Common myeloid progenitor, CD34-positive (primary cell): ENCODE measurements around the gene CCDC106.

Source experiments
- CTCF ChIA-PET: fragments of 350-600 bp; sonication (Branson Sonifier 250); formaldehyde crosslinking; loops from one replicate; lab custom pipeline; 2021; ENCODE audit warnings: antibody characterized with exemption; lab: Charles Lee
- POLR2A ChIA-PET: fragments of 350-600 bp; sonication (Branson Sonifier 250); formaldehyde crosslinking; loops from one replicate; lab custom pipeline; 2021; ENCODE audit warnings: antibody characterized with exemption; lab: Charles Lee
- DNase-seq, 3 donors: peaks; one replicate each; pipeline versions ENCODE4 v3.0.0 to v3.0.0-alpha.2; 2013
- H3K27ac ChIP-seq, 2 experiments: 1 replicate in 1 of 2; 2 replicates in 1 of 2; pipeline ENCODE4 v1.7.0; 2013; ENCODE audit warnings: inconsistent platforms in 2 of 2, low read length in 2 of 2, mild to moderate bottlenecking in 2 of 2, low read depth in 1 of 2, moderate library complexity in 1 of 2; ENCODE audit not compliant: severe bottlenecking in 2 of 2, insufficient read depth in 1 of 2, poor library complexity in 1 of 2
- H3K27me3 ChIP-seq, 5 experiments: replicated peaks in 2 of 5; 1 replicate in 3 of 5; 2 replicates in 2 of 5; pipeline versions ENCODE4 v1.6.1 to v1.7.0; 2013; ENCODE audit warnings: low read length in 4 of 5, mild to moderate bottlenecking in 2 of 5, moderate library complexity in 2 of 5, inconsistent platforms in 1 of 5; ENCODE audit not compliant: insufficient read depth in 5 of 5, control insufficient read depth in 4 of 5
- H3K36me3 ChIP-seq, 4 experiments: 1 replicate in 2 of 4; 2 replicates in 2 of 4; pipeline versions ENCODE4 v1.6.1 to v1.7.0; 2013; ENCODE audit warnings: low read length in 3 of 4, control low read depth in 1 of 4, mild to moderate bottlenecking in 1 of 4; ENCODE audit not compliant: control insufficient read depth in 4 of 4, insufficient read depth in 4 of 4
- H3K4me1 ChIP-seq, 4 experiments: 1 replicate in 3 of 4; 2 replicates in 1 of 4; pipeline versions ENCODE4 v1.6.1 to v1.7.1; 2013; ENCODE audit warnings: low read length in 3 of 4, mild to moderate bottlenecking in 3 of 4, control low read depth in 1 of 4, inconsistent platforms in 1 of 4, moderate library complexity in 1 of 4; ENCODE audit not compliant: control insufficient read depth in 4 of 4, insufficient read depth in 4 of 4; ENCODE audit errors: control extremely low read depth in 1 of 4
- H3K4me3 ChIP-seq, 7 experiments: 1 replicate in 4 of 7; 2 replicates in 3 of 7; pipeline versions ENCODE4 v1.5.1 to v1.7.0; 2013; ENCODE audit warnings: mild to moderate bottlenecking in 7 of 7, low read length in 6 of 7, moderate library complexity in 6 of 7, inconsistent platforms in 2 of 7, low read depth in 2 of 7, control low read depth in 1 of 7; ENCODE audit not compliant: insufficient read depth in 4 of 7, control insufficient read depth in 1 of 7; ENCODE audit errors: extremely low read depth in 1 of 7
- H3K9me3 ChIP-seq, 5 experiments: 1 replicate in 4 of 5; 2 replicates in 1 of 5; pipeline versions ENCODE4 v1.6.1 to v1.7.1; 2013; ENCODE audit warnings: low read length in 4 of 5, mild to moderate bottlenecking in 2 of 5, inconsistent platforms in 1 of 5, low read depth in 1 of 5, moderate library complexity in 1 of 5; ENCODE audit not compliant: control insufficient read depth in 4 of 5, insufficient read depth in 2 of 5; ENCODE audit errors: control extremely low read depth in 1 of 5
- WGBS: methylation state at CpG from one replicate; pipeline ENCODE4 v1.1.5; 2013; ENCODE audit not compliant: insufficient coverage; 5-methylcytosine and 5-hydroxymethylcytosine counted together

The CCDC106 gene

DNA sequence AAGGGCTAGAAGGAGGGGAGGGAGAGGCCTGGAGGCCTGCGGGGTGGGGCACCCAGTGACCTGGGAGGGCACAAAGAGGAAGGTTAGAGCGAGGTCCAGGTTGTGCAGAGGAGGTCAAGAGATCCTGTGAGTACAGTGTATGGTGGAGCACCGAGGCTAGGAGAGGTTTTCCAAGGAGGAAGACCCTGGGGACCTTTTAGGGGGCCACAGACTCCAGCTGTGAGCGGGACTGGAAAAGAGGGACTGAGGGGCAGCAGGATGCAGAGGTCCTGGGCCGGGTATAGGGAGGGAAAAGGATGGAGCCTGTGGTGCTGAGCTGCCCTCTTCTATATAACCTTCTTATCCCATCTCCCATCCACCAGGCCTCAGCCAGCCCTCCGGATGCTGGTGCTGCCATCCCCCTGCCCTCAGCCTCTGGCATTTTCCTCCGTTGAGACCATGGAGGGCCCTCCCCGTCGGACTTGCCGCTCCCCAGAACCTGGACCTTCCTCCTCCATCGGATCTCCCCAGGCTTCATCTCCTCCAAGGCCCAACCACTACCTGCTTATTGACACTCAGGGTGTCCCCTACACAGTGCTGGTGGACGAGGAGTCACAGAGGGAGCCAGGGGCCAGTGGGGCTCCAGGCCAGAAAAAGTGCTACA is 3.7 kb upstream of the CCDC106 start:
- CTCF ChIA-PET = interaction anchor here (1.3 to 9.2 kb wide), 4 partner anchors 9 to 27 kb away, joined by 3 to 128 read pairs (median 4); no protein-coding TSS in a partner anchor
- DNase-seq = no peak
- peaks cover 5 to 68% (median 59%) of the 10 kb centered on the region in 4 experiments for H3K4me1 ChIP-seq

DNA sequence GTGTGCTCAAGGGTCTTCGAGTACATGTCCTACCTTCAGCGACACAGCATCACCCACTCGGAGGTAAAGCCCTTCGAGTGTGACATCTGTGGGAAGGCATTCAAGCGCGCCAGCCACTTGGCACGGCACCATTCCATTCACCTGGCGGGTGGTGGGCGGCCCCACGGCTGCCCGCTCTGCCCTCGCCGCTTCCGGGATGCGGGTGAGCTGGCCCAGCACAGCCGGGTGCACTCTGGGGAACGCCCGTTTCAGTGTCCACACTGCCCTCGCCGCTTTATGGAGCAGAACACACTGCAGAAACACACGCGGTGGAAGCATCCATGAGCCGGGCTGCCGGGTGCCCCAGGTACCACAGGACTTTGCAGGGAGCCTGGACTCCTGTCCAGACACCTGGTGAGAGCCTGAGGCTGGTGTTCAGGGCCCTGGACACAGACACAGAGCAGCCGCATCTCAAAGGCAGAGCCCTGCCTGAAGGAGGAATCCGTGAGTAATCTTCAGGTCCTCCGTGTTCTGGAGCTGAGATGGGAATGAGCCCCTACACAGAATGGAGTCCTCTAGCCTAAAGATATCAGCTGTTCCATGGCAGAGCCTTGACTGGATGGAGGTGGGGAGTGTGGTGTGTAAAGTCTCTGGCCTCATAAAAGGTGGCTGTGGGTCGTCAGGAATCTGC is 3.0 kb upstream of the CCDC106 start:
- WGBS = 98% methylated on average over 28 of the region's 28 CpGs
- Histone ChIP-seq H3K4me3 (peak overlapping the region in 5 of 7 experiments; percentile 67 to 96 (median 85)), H3K4me1 (peaks cover 5 to 68% (median 60%) of the 10 kb centered on the region in 4 experiments)

More for the DNA sequence above, 3.7 kb upstream of the CCDC106 start:
- POLR2A ChIA-PET = no interaction called here
- Histone ChIP-seq H3K27me3 (no peaks in the 10 kb centered on the region), H3K27ac (peak overlapping the region; percentile 64 to 86), H3K4me3 (peak overlapping the region; percentile 48 to 96 (median 77)), H3K9me3 (no peaks in the 10 kb centered on the region), H3K36me3 (peaks cover 0 to 14% (median 11%) of the 10 kb centered on the region in 4 experiments)
- WGBS = 44% methylated on average over 6 of the region's 12 CpGs

GRCh38 chr19:55645512-55645881 is 2.5 kb upstream of the CCDC106 start:
- WGBS = 91% methylated on average over 4 of the region's 5 CpGs
- H3K36me3 ChIP-seq = peaks cover 0 to 19% (median 11%) of the 10 kb centered on the region in 4 experiments
- peaks cover 5 to 63% (median 55%) of the 10 kb centered on the region in 4 experiments for H3K4me1 ChIP-seq
- ChIA-PET POLR2A (no interaction called here), CTCF (interaction anchor here (1.4 to 9.2 kb wide), 4 partner anchors 9 to 19 kb away, joined by 3 to 128 read pairs (median 6); partner anchors contain the start of gene U2AF2)
- H3K27me3 ChIP-seq = no peaks in the 10 kb centered on the region
- H3K27ac ChIP-seq = no peak overlapping the region
- H3K4me3 ChIP-seq = no peak overlapping the region
- no peak for DNase-seq
- H3K9me3 ChIP-seq = no peaks in the 10 kb centered on the region

More for the DNA sequence above, 3.0 kb upstream of the CCDC106 start:
- H3K36me3 ChIP-seq = peaks cover 0 to 14% (median 11%) of the 10 kb centered on the region in 4 experiments
- no peaks in the 10 kb centered on the region for H3K9me3 ChIP-seq
- peak overlapping the region in 1 of 2 experiments; percentile 86 for H3K27ac ChIP-seq
- ChIA-PET CTCF (interaction anchor here (1.4 to 9.2 kb wide), 4 partner anchors 8 to 13 kb away, joined by 3 to 128 read pairs (median 6); partner anchors contain the start of gene U2AF2), POLR2A (no interaction called here)
- no peaks in the 10 kb centered on the region for H3K27me3 ChIP-seq
- DNase-seq = no peak

DNA sequence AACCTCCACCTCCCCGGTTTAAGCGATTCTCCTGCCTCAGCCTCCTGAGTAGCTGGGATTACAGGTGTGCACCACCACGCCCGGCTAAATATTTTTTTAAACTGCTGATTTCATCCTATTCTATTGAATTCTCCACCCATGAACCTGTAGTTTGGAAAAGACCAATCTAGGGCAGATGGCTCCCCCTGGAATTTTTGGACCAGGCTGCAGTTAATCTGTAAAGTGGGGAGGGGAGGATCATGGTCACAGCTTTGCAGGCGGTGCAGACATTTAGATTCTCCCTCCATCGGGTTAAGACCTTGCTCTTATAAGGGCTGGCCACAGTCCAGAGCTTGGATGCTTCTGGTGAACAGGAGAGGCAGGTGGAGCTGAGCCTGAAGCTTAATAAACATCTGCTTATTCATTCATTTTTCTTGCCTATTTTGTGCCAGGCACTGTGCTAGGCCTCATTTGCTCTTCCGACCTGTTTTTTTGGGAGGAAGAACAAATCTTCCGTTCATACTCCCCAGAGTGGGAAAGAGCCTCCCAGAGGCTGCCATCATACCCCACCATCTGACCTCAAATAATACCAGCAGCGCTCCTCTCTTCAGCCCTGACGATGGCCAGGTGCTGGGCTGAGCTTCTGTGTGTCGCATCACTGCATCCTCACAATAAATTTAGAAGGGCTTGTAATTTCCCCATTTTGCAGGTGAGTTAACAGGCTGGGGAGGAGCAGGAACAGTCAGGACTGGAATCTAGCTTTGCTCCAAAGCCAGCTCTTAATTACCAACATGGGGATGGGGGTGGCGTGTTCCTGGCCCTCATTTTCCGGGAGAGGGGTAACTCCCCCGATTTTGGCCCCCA is 902 bp upstream of the CCDC106 start:
- Histone ChIP-seq H3K27me3 (no peaks in the 10 kb centered on the region), H3K4me1 (peaks cover 5 to 50% (median 44%) of the 10 kb centered on the region in 4 experiments), H3K4me3 (peak overlapping the region; percentile 58 to 91 (median 83)), H3K9me3 (no peaks in the 10 kb centered on the region), H3K36me3 (peaks cover 0 to 31% (median 16%) of the 10 kb centered on the region in 4 experiments), H3K27ac (peak overlapping the region; percentile 14 to 83)
- POLR2A ChIA-PET = interaction anchor here (0.6 to 1.5 kb wide), 4 partner anchors 8 to 1185 kb away, joined by 3 to 4 read pairs (median 4); no protein-coding TSS in a partner anchor
- 71% methylated on average over 9 of the region's 14 CpGs for WGBS
- CTCF ChIA-PET = interaction anchor here (0.7 to 9.2 kb wide), 4 partner anchors 13 to 29 kb away, joined by 3 to 128 read pairs (median 6); no protein-coding TSS in a partner anchor
- no peak for DNase-seq

- Histone ChIP-seq H3K36me3 (peaks cover 0 to 36% (median 19%) of the 10 kb centered on the region in 4 experiments), H3K27ac (peak overlapping the region in 1 of 2 experiments; percentile 83), H3K4me1 (peaks cover 5 to 41% (median 34%) of the 10 kb centered on the region in 4 experiments), H3K27me3 (no peaks in the 10 kb centered on the region), H3K4me3 (peak overlapping the region; percentile 58 to 91 (median 83)), H3K9me3 (no peaks in the 10 kb centered on the region)
- ChIA-PET POLR2A (no interaction called here), CTCF (interaction anchor here (1.8 to 9.2 kb wide), 2 partner anchors 15 to 43 kb away, joined by 5 to 128 read pairs; partner anchors contain the start of gene ZNF865)
- DNase-seq = no peak
- WGBS = 9% methylated on average over 21 of the region's 25 CpGs
Observed at GRCh38 chr19:55648585-55649267, 714 bp downstream of the CCDC106 start.
